Mononuclear cell (primary cell): Measurements from ENCODE around the gene GRB10. TPM values are rescaled to one million over a fixed set of nuclear protein-coding genes. Genes with fewer than 3 reads are reported as not detected.

ENCODE experiments used
- H3K27me3 ChIP-seq: 2 replicates; pipeline ENCODE4 v1.6.0; 2011; ENCODE audit warnings: low read length, control low read depth; ENCODE audit not compliant: insufficient read depth
- H3K4me1 ChIP-seq: 2 replicates; pipeline ENCODE4 v1.5.1; 2011; ENCODE audit warnings: mild to moderate bottlenecking, low read length, control low read depth; ENCODE audit not compliant: insufficient read depth
- H3K4me3 ChIP-seq: 2 replicates; pipeline ENCODE4 v1.5.1; 2011; ENCODE audit warnings: mild to moderate bottlenecking, low read length, moderate library complexity
- H3K9me3 ChIP-seq: 2 replicates; pipeline ENCODE4 v1.5.1; 2011; ENCODE audit warnings: low read depth, mild to moderate bottlenecking, control low read depth, low read length
- total RNA-seq: library from RNA; depleted of rRNA; stranded (reverse); fragments of >200 nt; gene quantifications from one replicate; pipeline ENCODE4 v1.2.3, GENCODE V29; 2012

The GRB10 gene
- total RNA-seq, 1 donor: 3.7 TPM

DNA sequence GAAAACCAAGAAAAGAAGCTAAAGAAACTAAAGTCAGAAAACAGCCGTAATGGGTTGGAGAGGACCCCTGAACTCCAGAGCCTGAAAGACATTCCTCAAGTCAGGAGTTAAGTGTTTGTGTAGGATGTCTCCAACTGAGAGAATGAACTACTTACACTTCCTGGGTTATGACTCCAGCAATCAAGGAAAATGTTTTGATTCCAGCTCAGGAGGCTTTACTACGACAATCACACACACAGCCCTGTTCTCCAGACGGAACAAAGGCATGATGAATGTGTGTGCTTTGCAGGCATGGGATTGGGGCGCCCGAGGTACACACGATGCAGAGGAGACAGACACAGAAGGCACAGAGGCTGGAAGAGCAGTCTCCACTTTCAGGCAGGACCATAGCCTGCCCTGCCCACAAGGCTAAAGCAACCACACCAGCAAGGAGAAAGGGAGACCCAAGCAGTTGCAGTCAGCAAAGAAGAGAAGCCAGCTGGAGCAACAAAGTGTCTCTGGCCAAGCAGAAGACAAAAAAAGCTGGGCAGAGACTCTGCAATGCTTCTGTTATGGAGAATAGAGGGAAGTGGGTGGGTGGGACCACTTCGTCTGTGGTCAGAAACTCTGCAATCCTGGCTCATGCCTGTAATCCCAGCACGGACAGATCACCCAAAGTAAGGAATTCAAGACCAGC lies 89.1 kb downstream of the GRB10 start:
- no peaks in the 10 kb centered on the region for H3K27me3 ChIP-seq
- peaks cover 9% of the 10 kb centered on the region for H3K4me1 ChIP-seq
- no peaks in the 10 kb centered on the region for H3K9me3 ChIP-seq
- H3K4me3 ChIP-seq: no peak overlapping the region

- Histone ChIP-seq H3K9me3 (no peaks in the 10 kb centered on the region), H3K4me1 (no peaks in the 10 kb centered on the region), H3K27me3 (no peaks in the 10 kb centered on the region)
These were observed 92.1 kb downstream of the GRB10 start for GRCh38 chr7:50690541-50691011.

GRCh38 chr7:50688226-50688590 lies 94.5 kb downstream of the GRB10 start:
- Histone ChIP-seq H3K9me3 (no peaks in the 10 kb centered on the region), H3K4me3 (no peak overlapping the region), H3K27me3 (no peaks in the 10 kb centered on the region), H3K4me1 (no peaks in the 10 kb centered on the region)

More at GRCh38 chr7:50690541-50691011, 92.1 kb downstream of the GRB10 start:
- no peak overlapping the region for H3K4me3 ChIP-seq

DNA sequence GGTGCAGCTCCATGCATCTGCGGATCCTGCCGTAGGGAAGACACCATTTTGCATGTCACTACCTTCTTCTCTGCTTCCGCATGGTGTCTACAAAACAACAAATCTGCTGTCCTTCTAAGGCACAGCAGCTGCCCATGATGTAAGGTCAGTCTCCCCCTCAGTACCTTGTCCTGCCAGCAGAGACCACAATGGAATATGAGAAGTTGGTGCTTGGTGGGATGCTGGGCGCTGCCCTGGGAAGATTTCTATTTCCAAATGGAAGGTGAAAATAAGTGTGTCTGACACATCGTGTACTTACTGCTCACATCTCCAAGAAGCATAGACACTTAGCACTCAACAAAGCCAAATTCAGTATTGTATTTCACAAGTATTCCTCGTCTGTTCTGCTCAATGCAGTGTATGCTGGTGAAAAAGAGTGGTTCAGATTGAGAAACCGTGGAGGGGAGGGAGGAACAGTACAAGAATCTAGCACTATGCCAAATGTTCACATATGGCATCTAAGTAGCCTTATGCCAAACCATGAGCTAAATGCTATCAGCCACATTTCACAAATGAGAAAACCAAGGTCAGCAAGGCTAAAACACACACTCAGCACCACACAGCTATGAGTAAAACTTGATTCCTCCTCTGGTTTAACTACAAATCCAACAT lies 95.0 kb downstream of the GRB10 start:
- H3K4me3 ChIP-seq: no peak overlapping the region
- H3K27me3 ChIP-seq: no peaks in the 10 kb centered on the region

DNA sequence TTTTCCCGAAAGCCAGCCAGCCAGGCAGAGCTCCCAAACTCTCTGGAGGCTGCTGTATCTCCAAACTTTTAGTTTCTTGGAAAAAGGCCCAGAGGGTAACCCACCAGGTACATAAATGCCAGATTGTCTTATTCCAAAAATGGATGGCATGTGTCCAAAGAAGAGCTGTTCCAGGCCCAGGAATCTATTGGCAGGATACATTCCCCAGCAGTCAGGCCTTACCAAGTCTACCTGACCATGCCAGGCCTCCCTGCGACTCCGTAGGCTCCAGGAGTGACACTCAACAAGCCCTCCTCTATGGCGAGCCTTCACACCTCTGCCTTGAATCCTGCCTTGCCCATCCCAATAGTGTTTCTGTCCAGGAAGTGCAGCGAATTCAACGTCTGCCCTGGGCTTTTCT lies 95.6 kb downstream of the GRB10 start:
- no peak overlapping the region for H3K4me3 ChIP-seq
- H3K4me1 ChIP-seq: peaks cover under 1% of the 10 kb centered on the region
- no peaks in the 10 kb centered on the region for H3K27me3 ChIP-seq
- H3K9me3 ChIP-seq: no peaks in the 10 kb centered on the region

More for the DNA sequence above, 95.0 kb downstream of the GRB10 start:
- no peaks in the 10 kb centered on the region for H3K9me3 ChIP-seq
- no peaks in the 10 kb centered on the region for H3K4me1 ChIP-seq

- no peak overlapping the region for H3K4me3 ChIP-seq
- no peaks in the 10 kb centered on the region for H3K9me3 ChIP-seq
- no peaks in the 10 kb centered on the region for H3K27me3 ChIP-seq
- peaks cover 9% of the 10 kb centered on the region for H3K4me1 ChIP-seq
These were observed 97.3 kb downstream of the GRB10 start for GRCh38 chr7:50685135-50686065.

GRCh38 chr7:50684713-50685075 lies 98.0 kb downstream of the GRB10 start:
- Histone ChIP-seq H3K27me3 (no peaks in the 10 kb centered on the region), H3K9me3 (no peaks in the 10 kb centered on the region), H3K4me1 (peaks cover 9% of the 10 kb centered on the region), H3K4me3 (no peak overlapping the region)

DNA sequence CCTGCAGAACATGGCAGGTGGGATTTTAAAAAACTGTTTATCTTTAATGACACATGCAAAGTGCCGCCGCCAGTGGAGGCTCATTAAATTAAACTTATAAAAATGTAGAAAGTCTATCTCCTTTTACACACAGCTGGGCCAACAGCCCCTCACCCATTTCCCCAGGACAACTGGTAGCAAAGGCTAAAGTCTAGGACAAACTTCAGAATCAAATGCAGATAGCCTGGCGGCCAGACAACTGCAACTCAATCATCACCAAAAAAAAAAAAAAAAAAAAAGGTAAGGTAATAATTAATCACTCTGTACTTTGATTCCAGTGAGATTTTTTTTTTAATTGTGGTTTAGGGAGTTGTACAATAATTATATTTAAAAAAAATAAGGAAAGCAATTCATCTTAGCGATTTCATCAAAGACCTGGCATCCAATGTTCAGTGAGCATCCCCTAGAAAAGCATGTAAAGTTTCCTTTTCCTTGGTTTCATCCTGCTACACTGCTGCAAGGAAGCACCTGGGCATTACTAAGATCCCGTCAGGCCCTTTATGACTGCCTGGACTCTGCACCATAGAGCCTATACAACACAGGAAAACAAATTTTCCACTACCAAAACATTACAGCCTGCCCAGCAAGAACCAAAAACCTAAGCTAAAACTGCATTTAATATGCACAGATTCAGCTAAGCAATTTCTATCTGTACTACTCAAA lies 98.5 kb downstream of the GRB10 start:
- H3K4me1 ChIP-seq: peaks cover 9% of the 10 kb centered on the region
- H3K4me3 ChIP-seq: no peak overlapping the region
- no peaks in the 10 kb centered on the region for H3K9me3 ChIP-seq
- no peaks in the 10 kb centered on the region for H3K27me3 ChIP-seq

DNA sequence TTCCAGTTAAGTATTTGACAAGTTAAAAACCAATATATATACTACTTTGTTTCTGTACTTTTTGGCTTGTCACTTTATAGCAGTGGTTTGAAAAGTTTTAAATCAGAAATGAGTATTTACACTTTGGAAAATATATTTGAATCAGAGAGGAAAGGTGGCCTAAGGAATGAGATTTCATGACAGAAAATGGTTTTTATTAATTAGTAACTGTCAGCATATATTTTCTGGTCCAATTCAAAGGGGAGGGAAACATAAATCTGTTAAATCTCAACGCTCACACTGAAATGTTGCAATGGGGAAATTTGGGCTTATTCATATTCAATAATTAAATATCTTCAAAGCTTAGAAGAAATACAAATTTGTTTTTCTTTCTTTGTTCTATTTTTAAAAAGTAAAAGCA lies 100.1 kb downstream of the GRB10 start:
- peaks cover 9% of the 10 kb centered on the region for H3K4me1 ChIP-seq
- no peak overlapping the region for H3K4me3 ChIP-seq
- no peaks in the 10 kb centered on the region for H3K9me3 ChIP-seq
- H3K27me3 ChIP-seq: no peaks in the 10 kb centered on the region

DNA sequence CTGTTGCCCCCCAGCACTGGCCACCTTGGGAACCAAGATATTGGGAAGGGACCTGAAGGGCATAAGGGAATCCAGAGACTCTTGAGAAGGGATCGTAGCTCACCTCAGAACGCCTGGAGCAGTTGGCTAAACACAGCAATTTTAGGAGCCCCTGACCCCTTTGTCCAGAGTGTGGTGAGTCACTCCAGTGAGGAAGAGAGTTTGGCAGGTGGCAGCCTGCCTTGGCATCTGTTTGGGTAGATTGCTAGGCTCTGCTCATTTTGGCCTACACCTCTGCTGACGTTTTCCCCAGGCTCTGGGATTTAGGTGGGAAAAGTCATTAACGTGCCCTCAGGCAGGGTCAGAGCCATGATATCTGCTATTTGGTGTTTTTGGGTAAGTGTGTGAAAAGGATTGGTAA lies 100.6 kb downstream of the GRB10 start:
- H3K9me3 ChIP-seq: no peaks in the 10 kb centered on the region

GRCh38 chr7:50681432-50682045 lies 101.2 kb downstream of the GRB10 start:
- Histone ChIP-seq H3K4me3 (no peak overlapping the region), H3K9me3 (no peaks in the 10 kb centered on the region), H3K4me1 (peaks cover 9% of the 10 kb centered on the region), H3K27me3 (no peaks in the 10 kb centered on the region)

More for the DNA sequence above, 100.6 kb downstream of the GRB10 start:
- H3K27me3 ChIP-seq: no peaks in the 10 kb centered on the region
- H3K4me3 ChIP-seq: no peak overlapping the region
- H3K4me1 ChIP-seq: peaks cover 9% of the 10 kb centered on the region

- Histone ChIP-seq H3K27me3 (no peaks in the 10 kb centered on the region), H3K4me3 (no peak overlapping the region), H3K4me1 (peaks cover 9% of the 10 kb centered on the region), H3K9me3 (no peaks in the 10 kb centered on the region)
These were observed 103.3 kb downstream of the GRB10 start for GRCh38 chr7:50679218-50680007.

DNA sequence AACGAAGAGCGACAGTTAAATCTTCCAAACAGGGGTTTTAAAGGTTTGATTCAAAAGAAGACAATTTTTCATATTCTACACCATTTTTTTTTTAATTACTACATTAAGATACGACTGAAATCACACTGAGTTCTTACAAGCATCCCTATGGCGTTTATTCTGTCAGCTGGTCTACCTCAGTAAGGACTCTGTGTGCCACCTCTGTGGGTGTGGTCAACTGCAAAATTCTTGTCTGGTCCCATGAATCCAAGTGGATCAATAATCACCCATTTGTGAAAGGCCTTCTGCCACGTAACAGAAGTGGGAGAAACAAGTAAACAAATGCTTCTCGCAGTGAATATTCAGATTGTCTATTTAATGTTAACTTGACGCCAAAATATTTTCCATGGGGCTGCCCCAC lies 104.1 kb downstream of the GRB10 start:
- peaks cover 9% of the 10 kb centered on the region for H3K4me1 ChIP-seq
- H3K9me3 ChIP-seq: no peaks in the 10 kb centered on the region
- no peak overlapping the region for H3K4me3 ChIP-seq
- no peaks in the 10 kb centered on the region for H3K27me3 ChIP-seq

- Histone ChIP-seq H3K4me1 (peaks cover 9% of the 10 kb centered on the region), H3K4me3 (no peak overlapping the region), H3K9me3 (no peaks in the 10 kb centered on the region), H3K27me3 (no peaks in the 10 kb centered on the region)
These were observed 105.1 kb downstream of the GRB10 start for GRCh38 chr7:50677638-50677996.
